HepG2 (cell line): Measurements from ENCODE around the gene S100A12. TPM values are rescaled to one million over a fixed set of nuclear protein-coding genes. Genes with fewer than 3 reads are reported as not detected.

Experiments
- ATAC-seq: fragments of 200-7000 bp; cut with Tn5 transposase; 3 replicates; pipeline ENCODE4 v1.9.1; 2020; ENCODE audit warnings: mild to moderate bottlenecking, moderate library complexity
- BruUV-seq: library from RNA; stranded (reverse); fragments of 400-500 nt; replicated peaks from 2 replicates; lab custom pipeline; 2021; lab: Mats Ljungman, UMichigan
- CTCF ChIA-PET: fragments of 300-600 bp; formaldehyde crosslinking; extraction: SDS; loops from one replicate; lab custom pipeline; 2021; ENCODE audit warnings: low total read pairs, inconsistent platforms, low intra/inter-chr PET ratio; lab: Yijun Ruan, JAX
- POLR2A ChIA-PET: fragments of 350-600 bp; sonication (Branson Sonifier 250); formaldehyde crosslinking; loops from one replicate; lab custom pipeline; 2020; ENCODE audit warnings: antibody characterized with exemption, inconsistent platforms; lab: Yijun Ruan, JAX
- DNase-seq: peaks from one replicate; pipeline ENCODE4 v3.0.0-alpha.2; 2015; ENCODE audit warnings: low spot score
- FAIRE-seq: peaks from 3 replicates; lab custom pipeline; 2011; peaks lifted over from hg19 to GRCh38; lab: Jason Lieb, UNC
- H2AFZ ChIP-seq: one replicate; pipeline ENCODE4 v1.6.1; 2011; ENCODE audit warnings: low read length, inconsistent platforms
- H3K27ac ChIP-seq: fragments of 300-600 bp; 3 replicates; pipeline ENCODE4 v1.8.0; 2011; ENCODE audit warnings: mixed run types, mild to moderate bottlenecking, mixed read lengths, low read length, inconsistent platforms; ENCODE audit not compliant: insufficient read depth; ENCODE audit errors: extremely low read length
- H3K27me3 ChIP-seq, 2 experiments: fragments of 200-600 bp in 1 of 2; 2 replicates in 1 of 2; 3 replicates in 1 of 2; pipeline versions ENCODE4 v1.6.0 to v1.8.0; 2011; ENCODE audit warnings: low read length in 2 of 2, mild to moderate bottlenecking in 2 of 2, moderate library complexity in 2 of 2, inconsistent platforms in 1 of 2; ENCODE audit not compliant: insufficient read depth in 2 of 2, control insufficient read depth in 1 of 2
- H3K36me3 ChIP-seq, 2 experiments: fragments of 200-600 bp in 1 of 2; replicated peaks in 1 of 2; 2 replicates in 1 of 2; 3 replicates in 1 of 2; pipeline versions ENCODE4 v1.5.1 to v1.8.0; 2011; ENCODE audit warnings: low read length in 2 of 2, inconsistent platforms in 1 of 2; ENCODE audit not compliant: insufficient read depth in 2 of 2, control insufficient read depth in 1 of 2
- H3K4me1 ChIP-seq: 2 replicates; pipeline ENCODE4 v1.5.1; 2012; ENCODE audit warnings: low read length, inconsistent platforms; ENCODE audit not compliant: insufficient read depth
- H3K4me2 ChIP-seq: 2 replicates; pipeline ENCODE4 v1.6.0; 2011; ENCODE audit warnings: low read depth, low read length, inconsistent platforms
- H3K4me3 ChIP-seq, 3 experiments: fragments of 200-600 bp in 1 of 3; sonication (generic), shearing (Covaris generic) in 1 of 3; replicated peaks in 1 of 3; 2 replicates each; pipeline ENCODE4 v1.5.1; 2011 to 2016; ENCODE audit warnings: low read length in 3 of 3, inconsistent platforms in 2 of 3, low read depth in 2 of 3, mild to moderate bottlenecking in 2 of 3, control low read depth in 1 of 3, mixed read lengths in 1 of 3; ENCODE audit not compliant: insufficient read depth in 1 of 3
- H3K79me2 ChIP-seq: one replicate; pipeline ENCODE4 v1.6.1; 2011; ENCODE audit warnings: low read length, inconsistent platforms; ENCODE audit not compliant: insufficient read depth
- H3K9ac ChIP-seq: 2 replicates; pipeline ENCODE4 v1.6.0; 2011; ENCODE audit warnings: mild to moderate bottlenecking, low read depth, low read length, inconsistent platforms; ENCODE audit not compliant: insufficient read depth
- H3K9me3 ChIP-seq: 2 replicates; pipeline ENCODE4 v1.5.1; 2012; ENCODE audit warnings: mild to moderate bottlenecking, low read length
- H4K20me1 ChIP-seq: 2 replicates; pipeline ENCODE4 v1.6.0; 2011; ENCODE audit warnings: inconsistent platforms, mild to moderate bottlenecking, low read length, moderate library complexity; ENCODE audit not compliant: insufficient read depth
- ATM ChIP-seq: fragments of 450-650 bp; IDR thresholded peaks from 2 replicates; pipeline ENCODE4 v1.7.1; 2017; ENCODE audit warnings: mild to moderate bottlenecking, borderline replicate concordance
- EZH2 ChIP-seq: conservative IDR thresholded peaks from 2 replicates; pipeline ENCODE4 v1.6.1; 2012; ENCODE audit warnings: mild to moderate bottlenecking, low read depth, low read length, moderate library complexity
- MATR3 ChIP-seq: sonication (generic); formaldehyde crosslinking; IDR thresholded peaks from 2 replicates; pipeline ENCODE4 v1.4.0; 2020; ENCODE audit warnings: missing genetic modification reagents
- NFE2L1 ChIP-seq: sonication (generic); formaldehyde crosslinking; IDR thresholded peaks from 2 replicates; pipeline ENCODE4 v1.4.0; 2020; ENCODE audit warnings: missing genetic modification reagents, mild to moderate bottlenecking, borderline replicate concordance
- ZBTB42 ChIP-seq: sonication (generic); formaldehyde crosslinking; IDR thresholded peaks from 2 replicates; pipeline ENCODE4 v1.5.0; 2020; ENCODE audit warnings: mild to moderate bottlenecking, missing genetic modification reagents
- ZFAT ChIP-seq: sonication (generic); formaldehyde crosslinking; conservative IDR thresholded peaks from 2 replicates; pipeline ENCODE4 v1.8.1; 2023; ENCODE audit warnings: missing genetic modification reagents, inconsistent platforms
- ZNF263 ChIP-seq: sonication (generic); formaldehyde crosslinking; IDR thresholded peaks from 2 replicates; pipeline ENCODE4 v1.4.0; 2020; ENCODE audit warnings: missing genetic modification reagents
- ZNF326 ChIP-seq: sonication (generic); formaldehyde crosslinking; IDR thresholded peaks from 2 replicates; pipeline ENCODE4 v1.4.0; 2020; ENCODE audit warnings: missing genetic modification reagents, borderline replicate concordance
- ZNF496 ChIP-seq: sonication (generic); formaldehyde crosslinking; IDR thresholded peaks from 2 replicates; pipeline ENCODE4 v1.8.1; 2023; ENCODE audit warnings: mild to moderate bottlenecking, moderate library complexity, missing genetic modification reagents; ENCODE audit not compliant: insufficient replicate concordance
- WGBS: methylation state at CpG from one replicate; pipeline ENCODE4 v1.1.6; 2017; ENCODE audit warnings: low lambda C conversion rate; 5-methylcytosine and 5-hydroxymethylcytosine counted together
- in situ Hi-C: cut with HindIII; loops from 2 replicates; pipeline ENCODE4 v1.10.0; 2017; ENCODE audit warnings: low pct_unique_long_range_greater_than_20kb; ENCODE audit not compliant: extremely low pct_ligation_motif_present
- intact Hi-C: fragments of 100-400 bp; cut with micrococcal nuclease; formaldehyde crosslinking; loops from one replicate; pipeline ENCODE4 v1.10.0; 2022; ENCODE audit not compliant: unreplicated experiment
- polyA plus RNA-seq, 8 experiments: library from polyadenylated mRNA; depleted of rRNA in 3 of 8; stranded (reverse) in 7 of 8; unstranded in 1 of 8; fragments of >200 nt; fragmentation: Illumina TruSeq in 4 of 8; extraction: Trizol in 4 of 8; gene quantifications; 2 replicates each; pipeline versions ENCODE4 v1.2.1 to v1.2.3, GENCODE V29; 2011 to 2016; ENCODE audit warnings: low read depth in 4 of 8, missing spikeins in 1 of 8, mixed read lengths in 1 of 8; ENCODE audit not compliant: insufficient read depth in 1 of 8
- total RNA-seq, 5 experiments: library from RNA; depleted of rRNA; stranded (reverse); fragments of >200 nt; fragmentation: Illumina TruSeq; extraction: Trizol; gene quantifications; 2 replicates each; pipeline ENCODE4 v1.2.3, GENCODE V29; 2016; ENCODE audit warnings: low read depth in 1 of 5
- TF ChIP-seq, protein P1 (sequence below): sonication (generic); formaldehyde crosslinking; IDR thresholded peaks from 2 replicates; pipeline ENCODE4 v1.8.1; 2023; ENCODE audit warnings: mild to moderate bottlenecking, missing genetic modification reagents

The S100A12 gene
- total and polyA plus RNA-seq, 2 of the 13 experiments (the other 11 are each of a cell fraction or from before 2014, with no cell fraction given), result not detected

DNA sequence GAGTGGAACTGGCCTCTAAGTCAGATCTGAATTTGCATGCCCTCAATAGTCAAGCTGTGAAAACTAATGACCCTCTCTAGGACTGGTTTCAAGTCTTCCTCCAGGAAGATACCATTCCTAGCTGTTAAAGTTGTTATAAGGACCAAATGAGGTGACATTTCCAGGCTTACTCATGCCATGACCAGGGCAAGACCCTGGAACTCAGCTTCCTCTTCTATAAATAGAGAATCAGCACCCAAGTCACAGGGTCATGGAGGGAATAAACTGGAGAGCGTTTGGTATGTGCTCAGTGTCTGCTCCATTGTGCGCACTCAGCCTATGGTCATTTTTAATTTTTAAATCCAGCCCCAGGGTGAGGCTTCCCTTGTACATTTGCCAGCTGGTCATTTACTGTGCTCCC is 15.2 kb downstream of the S100A12 start:
- BruUV-seq, result no TSS peak
- ATAC-seq, result no peak
- Histone ChIP-seq H3K4me3 (no peak overlapping the region), H3K27ac (no peak overlapping the region), H2AFZ (no peak overlapping the region), H3K79me2 (no peaks in the 10 kb centered on the region), H3K4me1 (0 out of 2 replicates have a peak, but pooled peaks cover 5% of the 10 kb centered on the region), H3K4me2 (no peak overlapping the region), H3K27me3 (peaks cover 0 to 1% of the 10 kb centered on the region in 2 experiments; a peak in 1 of 5 replicates), H3K9ac (no peak overlapping the region), H3K36me3 (no peaks in the 10 kb centered on the region), H4K20me1 (no peaks in the 10 kb centered on the region), H3K9me3 (no peaks in the 10 kb centered on the region)
- POLR2A ChIA-PET, result no interaction called here
- intact Hi-C loops (no loop called here), in situ Hi-C loops (no loop called here)
- FAIRE-seq, result no peak
- DNase-seq, result no peak
- CTCF ChIA-PET, result no interaction called here
- 75% methylated on average over 2 of the region's 2 CpGs for WGBS
- TF ChIP-seq EZH2 (no peak), ZNF496 (CRISPR knock-in tag) (no peak), ZFAT (CRISPR knock-in tag) (no peak), ZBTB42 (CRISPR knock-in tag) (no peak)
- TF ChIP-seq, protein P1, sequence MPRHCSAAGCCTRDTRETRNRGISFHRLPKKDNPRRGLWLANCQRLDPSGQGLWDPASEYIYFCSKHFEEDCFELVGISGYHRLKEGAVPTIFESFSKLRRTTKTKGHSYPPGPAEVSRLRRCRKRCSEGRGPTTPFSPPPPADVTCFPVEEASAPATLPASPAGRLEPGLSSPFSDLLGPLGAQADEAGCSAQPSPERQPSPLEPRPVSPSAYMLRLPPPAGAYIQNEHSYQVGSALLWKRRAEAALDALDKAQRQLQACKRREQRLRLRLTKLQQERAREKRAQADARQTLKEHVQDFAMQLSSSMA (CRISPR knock-in tag), result no peak

DNA sequence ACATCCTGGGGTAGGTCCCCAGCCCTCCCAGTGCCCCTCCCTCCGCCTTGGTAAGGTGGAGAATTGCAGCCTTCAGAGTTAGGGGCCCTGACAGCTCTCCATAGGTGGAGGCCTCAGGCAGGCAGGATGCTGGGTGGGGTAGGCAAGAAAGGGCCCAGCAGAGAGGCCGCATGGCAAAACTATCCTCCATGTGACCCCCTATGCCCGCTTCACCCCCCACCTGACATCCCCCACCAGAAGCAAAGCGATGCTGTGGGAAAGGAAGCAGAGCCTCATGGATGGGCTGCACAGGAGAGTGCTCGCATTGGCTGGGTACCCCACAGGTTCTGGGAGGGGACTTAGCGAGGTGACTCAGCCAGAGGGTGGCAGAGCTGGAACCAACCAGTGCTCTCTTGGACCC is 16.2 kb downstream of the S100A12 start:
- intact Hi-C loops, result no loop called here
- no peaks in the 10 kb centered on the region; a peak in 1 of 5 replicates for H3K27me3 ChIP-seq
- TF ChIP-seq MATR3 (CRISPR knock-in tag) (no peak), ZNF326 (no peak), ATM (no peak), ZNF263 (CRISPR knock-in tag) (no peak), NFE2L1 (no peak)
- TF ChIP-seq, all 625 proteins: peak for 0
- Histone ChIP-seq H2AFZ (no peak overlapping the region), H3K4me3 (no peak overlapping the region), H3K9me3 (no peaks in the 10 kb centered on the region), H3K9ac (no peak overlapping the region), H4K20me1 (no peaks in the 10 kb centered on the region), H3K36me3 (no peaks in the 10 kb centered on the region), H3K4me2 (no peak overlapping the region), H3K79me2 (no peaks in the 10 kb centered on the region), H3K4me1 (0 out of 2 replicates have a peak, but pooled peaks cover 5% of the 10 kb centered on the region), H3K27ac (no peak overlapping the region)
- no peak for DNase-seq
- 71% methylated on average over 4 of the region's 6 CpGs for WGBS
- ChIA-PET POLR2A (no interaction called here), CTCF (no interaction called here)
- FAIRE-seq, result no peak
- no peak for ATAC-seq
- BruUV-seq, result no TSS peak
- in situ Hi-C loops, result no loop called here
